Right ventricle myocardium inferior (tissue), 1 donor: ENCODE results near the gene LTO1. TPM values are rescaled to one million over a fixed set of nuclear protein-coding genes. Genes with fewer than 3 reads are reported as not detected.

Experiments
- ATAC-seq: fragments of 200-7000 bp; cut with Tn5 transposase; one replicate; pipeline ENCODE4 v1.9.1; 2020; ENCODE audit warnings: mild to moderate bottlenecking, moderate library complexity
- DNase-seq: peaks from one replicate; pipeline ENCODE4 v3.0.0; 2021; ENCODE audit errors: missing footprints
- intact Hi-C: fragments of 100-400 bp; cut with DNase I; formaldehyde crosslinking; loops from one replicate; pipeline ENCODE4 v1.11.0; 2022
- total RNA-seq: library from RNA; stranded (reverse); fragmentation: NEBNext Ultra II Directional; extraction: Animal tissue kit (Norgen Biotek cat#: 25700); gene quantifications from one replicate; pipeline ENCODE4 v1.2.1, GENCODE V29; 2021
- donor health status: DM: no; HTN: yes; CAD: no; lungs with severe emphysema.

Gene LTO1
- total RNA-seq, 1 donor from 2014 or later, result 9.2 TPM

GRCh38 chr11:69652999-69653398, 22.2 kb downstream of the LTO1 start:
- ATAC-seq (no peak), DNase-seq (no peak)
- intact Hi-C loops, result no loop called here

- ATAC-seq, result no peak
- peak; percentile 5 for DNase-seq
- intact Hi-C loops, result no loop called here
Observed at GRCh38 chr11:69651834-69652620, 23.1 kb downstream of the LTO1 start.

- DNase-seq (no peak), ATAC-seq (no peak)
- intact Hi-C loops, result no loop called here
Observed at GRCh38 chr11:69650832-69651344, 24.3 kb downstream of the LTO1 start.

GRCh38 chr11:69650081-69650831, 24.9 kb downstream of the LTO1 start:
- intact Hi-C loops, result no loop called here
- no peak for ATAC-seq
- no peak for DNase-seq

GRCh38 chr11:69649576-69649900, 25.6 kb downstream of the LTO1 start:
- DNase-seq, result no peak
- intact Hi-C loops, result no loop called here
- no peak for ATAC-seq

- intact Hi-C loops, result no loop called here
- DNase-seq, result no peak
- no peak for ATAC-seq
Observed at GRCh38 chr11:69648679-69649575, 26.2 kb downstream of the LTO1 start.

- ATAC-seq, result no peak
- no peak for DNase-seq
- intact Hi-C loops, result no loop called here
Observed at GRCh38 chr11:69647761-69648497, 27.2 kb downstream of the LTO1 start.

- intact Hi-C loops, result no loop called here
- DNase-seq (no peak), ATAC-seq (no peak)
Observed at GRCh38 chr11:69647390-69647748, 27.8 kb downstream of the LTO1 start.

- intact Hi-C loops, result no loop called here
- ATAC-seq (no peak), DNase-seq (no peak)
Observed at GRCh38 chr11:69646493-69647389, 28.4 kb downstream of the LTO1 start.

- ATAC-seq, result no peak
- intact Hi-C loops, result no loop called here
- no peak for DNase-seq
Observed at GRCh38 chr11:69645801-69646492, 29.2 kb downstream of the LTO1 start.

GRCh38 chr11:69644962-69645675, 30.0 kb downstream of the LTO1 start:
- DNase-seq, result no peak
- intact Hi-C loops, result loop anchor here (5.0 kb wide), 1 partner anchor 523 kb away; no protein-coding TSS in a partner anchor
- ATAC-seq, result no peak

GRCh38 chr11:69644071-69644961, 30.8 kb downstream of the LTO1 start:
- intact Hi-C loops, result loop anchor here (5.0 kb wide), 1 partner anchor 522 kb away; no protein-coding TSS in a partner anchor
- DNase-seq, result peak; percentile 88
- ATAC-seq, result peak; percentile 78

GRCh38 chr11:69643646-69644045, 31.5 kb downstream of the LTO1 start:
- ATAC-seq, result no peak
- intact Hi-C loops, result loop anchor here (1.0 to 5.0 kb wide), 3 partner anchors 351 to 542 kb away; no protein-coding TSS in a partner anchor

GRCh38 chr11:69642913-69643632, 32.1 kb downstream of the LTO1 start:
- DNase-seq (peak; percentile 92), ATAC-seq (peak; percentile 74)
- intact Hi-C loops, result loop anchor here (1.0 to 5.0 kb wide), 3 partner anchors 350 to 542 kb away; no protein-coding TSS in a partner anchor

More at GRCh38 chr11:69643646-69644045, 31.5 kb downstream of the LTO1 start:
- DNase-seq, result no peak
